Heart right ventricle (tissue), 16 donors: Measurements from ENCODE around the gene ICAM1. TPM values are rescaled to one million over a fixed set of nuclear protein-coding genes. Genes with fewer than 3 reads are reported as not detected.

Experiments used
- ATAC-seq, 8 donors: fragments of 200-7000 bp; cut with Tn5 transposase; one replicate each; pipeline ENCODE4 v1.9.1; 2020; ENCODE audit warnings: mild to moderate bottlenecking in 8 of 8, moderate library complexity in 8 of 8, moderate number of reproducible peaks in 1 of 8
- DNase-seq, 2 donors: peaks; one replicate each; pipeline ENCODE4 v3.0.0-alpha.2; 2020
- H3K27ac ChIP-seq, 10 donors: fragments of 200-600 bp; sonication (generic) in 2 of 10; one replicate each; pipeline versions ENCODE4 v1.5.0 to v1.8.0; 2020 to 2022; ENCODE audit warnings: mild to moderate bottlenecking in 3 of 10
- H3K27me3 ChIP-seq, 7 donors: fragments of 200-600 bp; one replicate each; pipeline ENCODE4 v1.8.0; 2021 to 2022; ENCODE audit warnings: mild to moderate bottlenecking in 2 of 7
- H3K36me3 ChIP-seq, 9 donors: fragments of 200-600 bp; sonication (generic) in 1 of 9; one replicate each; pipeline versions ENCODE4 v1.5.0 to v1.8.0; 2020 to 2022; ENCODE audit warnings: mild to moderate bottlenecking in 2 of 9
- H3K4me1 ChIP-seq, 9 donors: fragments of 200-600 bp; sonication (generic) in 1 of 9; one replicate each; pipeline versions ENCODE4 v1.5.0 to v1.8.0; 2020 to 2022; ENCODE audit warnings: mild to moderate bottlenecking in 4 of 9
- H3K4me3 ChIP-seq, 10 donors: fragments of 200-600 bp; sonication (generic) in 2 of 10; one replicate each; pipeline versions ENCODE4 v1.5.0 to v1.8.0; 2020 to 2022; ENCODE audit warnings: mild to moderate bottlenecking in 7 of 10, moderate library complexity in 2 of 10
- H3K9me3 ChIP-seq, 11 donors: fragments of 200-600 bp in 10 of 11; sonication (generic) in 2 of 11; one replicate each; pipeline versions ENCODE4 v1.5.0 to v1.8.0; 2013 to 2022; ENCODE audit warnings: mild to moderate bottlenecking in 2 of 11, control low read depth in 1 of 11, moderate library complexity in 1 of 11
- WGBS, 2 donors: extraction: QIAGEN DNeasy Blood & Tissue Kit; methylation state at CpG; one replicate each; pipeline ENCODE4 v1.1.7; 2013; ENCODE audit warnings: inconsistent platforms in 1 of 2; 5-methylcytosine and 5-hydroxymethylcytosine counted together
- intact Hi-C, 10 donors: fragments of 100-400 bp; cut with DNase I; formaldehyde crosslinking; loops; one replicate each; pipeline versions ENCODE4 v1.11.1 to v1.14.2; 2022
- polyA plus RNA-seq, 2 donors: library from polyadenylated mRNA; stranded (reverse); fragments of 200-250 nt; gene quantifications; one replicate each; pipeline ENCODE4 v1.2.3, GENCODE V29; 2013
- total RNA-seq, 10 donors: library from RNA; stranded (reverse); fragmentation: NEBNext Ultra II Directional in 3 of 10; extraction: Animal tissue kit (Norgen Biotek cat#: 25700) in 3 of 10; gene quantifications; one replicate each; pipeline versions ENCODE4 v1.2.1 to v1.2.4, GENCODE V29; 2021 to 2023
- TF ChIP-seq, protein P1 (sequence below), 9 donors: fragments of 200-600 bp; sonication (generic) in 2 of 9; IDR thresholded peaks; one replicate each; pipeline versions ENCODE4 v1.5.0 to v1.8.0; 2021 to 2022; ENCODE audit warnings: antibody characterized with exemption in 9 of 9, mild to moderate bottlenecking in 5 of 9, moderate library complexity in 1 of 9
- donor health status: Arrhythmogenic right ventricular cardiomyopathy.
- donor health status: ischemic (EF 13 %, LVEDD 7.1; RV severe dilation, severe dysfunction).
- donor health status: healthy with polysubstance abuse.
- donor health status: DM: no; HTN: yes; CAD: no.
- donor health status: DM: no; HTN: no; CAD: no.
- donor health status: ischemic (EF 25% LVEDD 6.9; RV normal size, moderate dysfunction).
- donor health status: ischemic (EF 25% LVEDD 5.7; RV mildly dilated, moderate dysfunction).
- donor health status: healthy.
- donor health status: DM: yes; HTN: yes; CAD: no.
- donor health status: Ischemic cardiomyopathy.
- donor health status: ischemic (EF 35%, LVEDD 5.7; RV mildly dilated, moderate dysfunction).
- donor health status: nonischemic (EF 11% LVEDD 7.7; RV severe dilation, severe dysfunction).
- donor health status: DM: yes; HTN: yes; CAD: no.
- donor health status: PGD.
- donor health status: ischemic (EF 29% LVEDD 5.4; RV normal size, mild dysfunction).
- donor health status: nonischemic (EF 23%, LVEDD 6.1; RV moderate dilation, normal function).

The ICAM1 gene
- total and polyA plus RNA-seq, 12 donors, result 3.6 to 66.6 (median 9.3) TPM

DNA sequence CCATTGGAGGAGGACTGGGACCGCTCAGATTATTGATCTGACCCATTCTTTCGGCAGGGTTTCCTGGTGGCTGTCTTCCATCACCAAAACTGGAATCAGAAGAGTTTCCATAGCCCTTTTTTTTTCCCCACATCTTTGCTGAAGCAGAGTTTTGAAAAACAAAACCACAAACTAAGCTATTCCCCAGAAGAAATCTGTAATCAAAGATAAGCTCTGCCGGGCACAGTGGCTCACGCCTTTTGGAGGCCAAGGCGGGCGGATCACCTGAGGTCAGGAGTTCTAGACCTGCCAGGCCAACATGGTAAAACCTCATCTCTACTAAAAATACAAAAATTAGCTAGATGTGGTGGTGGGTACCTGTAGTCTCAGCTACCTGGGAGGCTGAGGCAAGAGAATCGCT, 4.2 kb upstream of the ICAM1 start:
- WGBS, 2 donors, result 75 to 82% methylated on average over 7 of the region's 7 CpGs
- peaks cover 0 to 19% (median 3%) of the 10 kb centered on the region in 7 donors for H3K27me3 ChIP-seq
- DNase-seq, result no peak
- H3K27ac ChIP-seq, result peak overlapping the region in 6 of 10 donors; percentile 88 to 95 (median 92)
- H3K4me3 ChIP-seq, result no peak overlapping the region
- H3K36me3 ChIP-seq, result no peaks in the 10 kb centered on the region
- H3K9me3 ChIP-seq, result no peaks in the 10 kb centered on the region
- TF ChIP-seq, protein P1, sequence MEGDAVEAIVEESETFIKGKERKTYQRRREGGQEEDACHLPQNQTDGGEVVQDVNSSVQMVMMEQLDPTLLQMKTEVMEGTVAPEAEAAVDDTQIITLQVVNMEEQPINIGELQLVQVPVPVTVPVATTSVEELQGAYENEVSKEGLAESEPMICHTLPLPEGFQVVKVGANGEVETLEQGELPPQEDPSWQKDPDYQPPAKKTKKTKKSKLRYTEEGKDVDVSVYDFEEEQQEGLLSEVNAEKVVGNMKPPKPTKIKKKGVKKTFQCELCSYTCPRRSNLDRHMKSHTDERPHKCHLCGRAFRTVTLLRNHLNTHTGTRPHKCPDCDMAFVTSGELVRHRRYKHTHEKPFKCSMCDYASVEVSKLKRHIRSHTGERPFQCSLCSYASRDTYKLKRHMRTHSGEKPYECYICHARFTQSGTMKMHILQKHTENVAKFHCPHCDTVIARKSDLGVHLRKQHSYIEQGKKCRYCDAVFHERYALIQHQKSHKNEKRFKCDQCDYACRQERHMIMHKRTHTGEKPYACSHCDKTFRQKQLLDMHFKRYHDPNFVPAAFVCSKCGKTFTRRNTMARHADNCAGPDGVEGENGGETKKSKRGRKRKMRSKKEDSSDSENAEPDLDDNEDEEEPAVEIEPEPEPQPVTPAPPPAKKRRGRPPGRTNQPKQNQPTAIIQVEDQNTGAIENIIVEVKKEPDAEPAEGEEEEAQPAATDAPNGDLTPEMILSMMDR (IDR thresholded peaks at IDR 0.05), result no peak
- intact Hi-C loops, result loop anchor here in 1 of 10 donors (5.0 kb wide), 1 partner anchor 66 kb away; the partner anchor contains the start of gene RAVER1
- no peak for ATAC-seq
- peaks cover 7 to 49% (median 41%) of the 10 kb centered on the region in 9 donors for H3K4me1 ChIP-seq

DNA sequence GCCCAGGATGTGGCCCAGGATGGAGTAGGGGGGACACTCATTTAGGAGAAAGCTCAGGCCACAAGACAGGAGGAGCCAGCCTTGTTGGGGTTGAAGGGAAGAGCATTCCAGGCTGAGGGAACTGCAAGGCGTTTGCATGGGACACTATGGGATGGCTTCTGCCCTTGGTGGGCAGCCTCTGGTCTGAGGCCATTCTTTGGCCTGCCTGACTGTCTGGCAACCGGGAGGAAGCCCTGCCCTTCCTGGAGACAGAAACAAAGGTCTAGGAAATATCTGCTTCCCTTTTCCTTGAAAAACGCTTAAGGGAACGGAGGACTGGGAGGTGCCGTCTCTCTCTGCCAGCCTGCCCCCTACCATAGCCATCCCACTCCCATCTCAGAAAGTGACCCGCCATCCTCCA, 2.8 kb upstream of the ICAM1 start:
- WGBS, 2 donors, result 54 to 69% methylated on average over 6 of the region's 6 CpGs
- ATAC-seq, result peak in 7 of 8 donors; percentile 8 to 40 (median 23)

DNA sequence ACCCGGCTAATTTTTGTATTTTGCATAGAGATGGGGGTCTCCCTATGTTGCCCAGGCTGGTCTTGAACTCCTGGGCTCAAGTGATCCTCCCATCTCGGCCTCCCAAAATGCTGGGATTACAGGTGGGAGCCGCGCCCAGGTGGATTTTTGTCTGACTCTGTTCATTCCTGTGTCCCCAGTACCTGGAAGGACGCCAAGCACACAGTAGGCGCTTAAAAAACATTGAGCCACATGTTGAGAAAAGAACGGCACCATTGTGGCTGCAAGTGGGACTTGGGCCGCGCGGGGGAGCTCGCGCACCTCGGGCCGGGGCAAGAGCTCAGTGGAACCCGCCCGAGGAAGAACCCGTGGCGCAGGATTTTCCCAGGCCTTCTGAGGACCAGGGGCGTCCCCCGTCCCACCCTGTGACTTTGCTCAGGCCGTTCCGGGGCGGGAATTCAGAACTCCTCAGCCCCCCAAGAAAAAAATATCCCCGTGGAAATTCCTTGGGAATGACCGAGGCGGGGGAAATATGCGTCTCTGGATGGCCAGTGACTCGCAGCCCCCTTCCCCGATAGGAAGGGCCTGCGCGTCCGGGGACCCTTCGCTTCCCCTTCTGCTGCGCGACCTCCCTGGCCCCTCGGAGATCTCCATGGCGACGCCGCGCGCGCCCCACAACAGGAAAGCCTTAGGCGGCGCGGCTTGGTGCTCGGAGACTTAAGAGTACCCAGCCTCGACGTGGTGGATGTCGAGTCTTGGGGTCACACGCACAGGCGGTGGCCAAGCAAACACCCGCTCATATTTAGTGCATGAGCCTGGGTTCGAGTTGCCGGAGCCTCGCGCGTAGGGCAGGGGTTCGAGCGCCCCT, 1.4 kb upstream of the ICAM1 start:
- H3K9me3 ChIP-seq, result no peaks in the 10 kb centered on the region
- ATAC-seq (peak; percentile 74 to 91 (median 88)), DNase-seq (peak; percentile 89 to 91)
- peak overlapping the region; percentile 87 to 99 (median 91) for H3K27ac ChIP-seq
- H3K36me3 ChIP-seq, result peaks cover 0 to 16% (median 0%) of the 10 kb centered on the region in 9 donors
- peaks cover 7 to 70% (median 46%) of the 10 kb centered on the region in 9 donors for H3K4me1 ChIP-seq
- intact Hi-C loops, result loop anchor here (1.0 to 10.0 kb wide), 7 partner anchors 48 to 121 kb away; partner anchors contain the start of genes RAVER1 (in 6 of the 10), ICAM3 (in 2 of the 10) and FDX2 (in 1 of the 10)
- peak overlapping the region; percentile 12 to 78 (median 58) for H3K4me3 ChIP-seq
- TF ChIP-seq, protein P1 (IDR thresholded peaks at IDR 0.05), result peak; percentile 94 to 99 (median 97)
- 4% methylated on average over 59 of the region's 59 CpGs for WGBS, 2 donors
- H3K27me3 ChIP-seq, result peaks cover 0 to 19% (median 3%) of the 10 kb centered on the region in 7 donors

More for the DNA sequence above, 2.8 kb upstream of the ICAM1 start:
- H3K4me3 ChIP-seq, result no peak overlapping the region
- H3K27me3 ChIP-seq, result peaks cover 0 to 19% (median 3%) of the 10 kb centered on the region in 7 donors
- H3K4me1 ChIP-seq, result peaks cover 7 to 57% (median 46%) of the 10 kb centered on the region in 9 donors
- intact Hi-C loops, result loop anchor here in 6 of 10 donors (1.0 to 5.0 kb wide), 5 partner anchors 64 to 123 kb away; partner anchors contain the start of gene RAVER1 (in 1 of the 6)
- DNase-seq, result no peak
- H3K36me3 ChIP-seq, result peaks cover 0 to 4% (median 0%) of the 10 kb centered on the region in 9 donors
- TF ChIP-seq, protein P1 (IDR thresholded peaks at IDR 0.05), result no peak
- H3K27ac ChIP-seq, result peak overlapping the region; percentile 62 to 99 (median 91)
- no peaks in the 10 kb centered on the region for H3K9me3 ChIP-seq

DNA sequence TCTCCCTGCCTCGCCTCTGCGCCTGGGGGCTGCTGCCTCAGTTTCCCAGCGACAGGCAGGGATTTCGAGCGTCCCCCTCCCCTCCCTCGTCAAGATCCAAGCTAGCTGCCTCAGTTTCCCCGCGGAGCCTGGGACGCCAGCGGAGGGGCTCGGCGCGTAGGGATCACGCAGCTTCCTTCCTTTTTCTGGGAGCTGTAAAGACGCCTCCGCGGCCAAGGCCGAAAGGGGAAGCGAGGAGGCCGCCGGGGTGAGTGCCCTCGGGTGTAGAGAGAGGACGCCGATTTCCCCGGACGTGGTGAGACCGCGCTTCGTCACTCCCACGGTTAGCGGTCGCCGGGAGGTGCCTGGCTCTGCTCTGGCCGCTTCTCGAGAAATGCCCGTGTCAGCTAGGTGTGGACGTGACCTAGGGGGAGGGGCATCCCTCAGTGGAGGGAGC, 722 bp upstream of the ICAM1 start:
- TF ChIP-seq, protein P1 (IDR thresholded peaks at IDR 0.05), result no peak
- Histone ChIP-seq H3K36me3 (peaks cover 0 to 22% (median 0%) of the 10 kb centered on the region in 9 donors), H3K4me3 (peak overlapping the region; percentile 12 to 78 (median 58)), H3K4me1 (peaks cover 7 to 75% (median 46%) of the 10 kb centered on the region in 9 donors), H3K27ac (peak overlapping the region; percentile 87 to 99 (median 91)), H3K27me3 (peaks cover 0 to 19% (median 3%) of the 10 kb centered on the region in 7 donors), H3K9me3 (no peaks in the 10 kb centered on the region)
- WGBS, 2 donors, result 3 to 6% methylated on average over 37 of the region's 37 CpGs
- ATAC-seq (peak; percentile 54 to 69 (median 60)), DNase-seq (peak; percentile 72 to 73)
- intact Hi-C loops, result loop anchor here in 6 of 10 donors (5.0 to 10.0 kb wide), 3 partner anchors 47 to 65 kb away; partner anchors contain the start of genes RAVER1 (in 5 of the 6), ICAM3 (in 2 of the 6) and FDX2 (in 1 of the 6)
